Keratinocyte (primary cell): ENCODE measurements around the gene MS4A2. TPM values are rescaled to one million over a fixed set of nuclear protein-coding genes. Genes with fewer than 3 reads are reported as not detected.

ENCODE experiments used
- DNase-seq: peaks from one replicate; pipeline ENCODE4 v3.0.0-alpha.2; 2011; ENCODE audit warnings: low read depth, missing footprints, low spot score
- FAIRE-seq: peaks from 2 replicates; lab custom pipeline; 2011; peaks lifted over from hg19 to GRCh38; lab: Jason Lieb, UNC
- H2AFZ ChIP-seq: 2 replicates; pipeline ENCODE4 v1.6.0; 2012; ENCODE audit warnings: low read length, control low read depth, inconsistent platforms; ENCODE audit not compliant: control insufficient read depth
- H3K27ac ChIP-seq: 2 replicates; pipeline ENCODE4 v1.5.1; 2011; ENCODE audit warnings: low read length; ENCODE audit not compliant: control insufficient read depth, insufficient read depth
- H3K27me3 ChIP-seq: 3 replicates; pipeline ENCODE4 v1.6.0; 2011; ENCODE audit warnings: low read length; ENCODE audit not compliant: control insufficient read depth, insufficient read depth; ENCODE audit errors: extremely low read depth
- H3K36me3 ChIP-seq, 2 experiments: 2 replicates in 1 of 2; 3 replicates in 1 of 2; pipeline ENCODE4 v1.5.1; 2011; ENCODE audit warnings: low read length in 2 of 2, mild to moderate bottlenecking in 1 of 2; ENCODE audit not compliant: control insufficient read depth in 2 of 2, insufficient read depth in 2 of 2; ENCODE audit errors: extremely low read depth in 1 of 2
- H3K4me1 ChIP-seq: 3 replicates; pipeline ENCODE4 v1.5.1; 2011; ENCODE audit warnings: low read length; ENCODE audit not compliant: control insufficient read depth, insufficient read depth; ENCODE audit errors: extremely low read depth
- H3K4me2 ChIP-seq: 3 replicates; pipeline ENCODE4 v1.6.0; 2011; ENCODE audit warnings: low read depth, low read length; ENCODE audit not compliant: control insufficient read depth, insufficient read depth; ENCODE audit errors: extremely low read depth
- H3K4me3 ChIP-seq, 3 experiments: fragments of 200-600 bp in 1 of 3; sonication (generic) in 1 of 3; 2 replicates in 2 of 3; 3 replicates in 1 of 3; pipeline ENCODE4 v1.5.1; 2011 to 2016; ENCODE audit warnings: low read length in 3 of 3, mild to moderate bottlenecking in 3 of 3, control low read depth in 2 of 3, inconsistent platforms in 1 of 3, low read depth in 1 of 3, mixed read lengths in 1 of 3, mixed run types in 1 of 3, moderate library complexity in 1 of 3; ENCODE audit not compliant: control insufficient read depth in 2 of 3, insufficient read depth in 2 of 3; ENCODE audit errors: extremely low read depth in 1 of 3
- H3K79me2 ChIP-seq: 2 replicates; pipeline ENCODE4 v1.6.0; 2012; ENCODE audit warnings: low read length; ENCODE audit not compliant: control insufficient read depth, insufficient read depth
- H3K9ac ChIP-seq: 3 replicates; pipeline ENCODE4 v1.6.0; 2011; ENCODE audit warnings: low read length; ENCODE audit not compliant: control insufficient read depth, insufficient read depth; ENCODE audit errors: extremely low read depth
- H3K9me1 ChIP-seq: 3 replicates; pipeline ENCODE4 v1.6.0; 2011; ENCODE audit warnings: low read length; ENCODE audit not compliant: control insufficient read depth, insufficient read depth; ENCODE audit errors: extremely low read depth
- H3K9me3 ChIP-seq: 2 replicates; pipeline ENCODE4 v1.5.1; 2012; ENCODE audit warnings: low read depth, low read length; ENCODE audit not compliant: control insufficient read depth
- H4K20me1 ChIP-seq: 3 replicates; pipeline ENCODE4 v1.6.0; 2011; ENCODE audit warnings: low read length; ENCODE audit not compliant: control insufficient read depth, insufficient read depth; ENCODE audit errors: extremely low read depth
- CTCF ChIP-seq, 3 experiments: IDR thresholded peaks in 1 of 3; conservative IDR thresholded peaks in 1 of 3; optimal IDR thresholded peaks in 1 of 3; 2 replicates in 2 of 3; 3 replicates in 1 of 3; pipeline versions ENCODE3 to v1.5.1; 2011; ENCODE audit warnings: low read length in 3 of 3, mild to moderate bottlenecking in 3 of 3, moderate library complexity in 2 of 3, control low read depth in 1 of 3, inconsistent platforms in 1 of 3; ENCODE audit not compliant: insufficient read depth in 2 of 3; ENCODE audit errors: extremely low read depth in 1 of 3
- EZH2 ChIP-seq: IDR thresholded peaks from one replicate; pipeline ENCODE4 v1.6.1; 2012; ENCODE audit warnings: inconsistent platforms, mild to moderate bottlenecking, low read length, moderate library complexity
- dilution Hi-C: fragments of 300-500 bp; cut with MboI; formaldehyde crosslinking; loops from one replicate; pipeline ENCODE4 v1.7.0; 2020; ENCODE audit warnings: low sequenced_read_pairs; ENCODE audit not compliant: extremely low pct_ligation_motif_present
- polyA plus RNA-seq, 5 experiments: library from polyadenylated mRNA; depleted of rRNA in 3 of 5; stranded (reverse) in 3 of 5; stranded (forward) in 1 of 5; unstranded in 1 of 5; fragments of >200 nt; gene quantifications; 1 replicate in 1 of 5; 2 replicates in 3 of 5; 3 replicates in 1 of 5; pipeline versions ENCODE4 v1.2.1 to v1.2.3, GENCODE V29; 2011 to 2012; ENCODE audit warnings: missing spikeins in 2 of 5, low read depth in 1 of 5, low replicate concordance in 1 of 5

The MS4A2 gene
- polyA plus RNA-seq, 1 donor (not counting 4 experiments of a cell fraction or from before 2014, with no cell fraction given) = not detected

- Histone ChIP-seq H3K9me3 (no peaks in the 10 kb centered on the region), H4K20me1 (no peaks in the 10 kb centered on the region), H2AFZ (no peak within 1 kb of the TSS), H3K36me3 (no peaks in the 10 kb centered on the region), H3K4me3 (no peak within 1 kb of the TSS), H3K9ac (no peak within 1 kb of the TSS), H3K79me2 (no peaks in the 10 kb centered on the region), H3K27me3 (no peaks in the 10 kb centered on the region), H3K9me1 (no peaks in the 10 kb centered on the region), H3K4me2 (no peak within 1 kb of the TSS), H3K27ac (no peak within 1 kb of the TSS), H3K4me1 (no peaks in the 10 kb centered on the region)
- FAIRE-seq = no peak
- dilution Hi-C loops = no loop called here
- DNase-seq = no peak
- TF ChIP-seq CTCF (optimal IDR thresholded peaks at IDR 0.05 in 1 of 3, IDR thresholded peaks at IDR 0.05 in 1 of 3, conservative IDR thresholded peaks at IDR 0.05 in 1 of 3; ENCODE audit: extremely low read depth in 1 of 3, insufficient read depth in 2 of 3, low read length in 3 of 3) (no peak), EZH2 (no peak)
Measured at GRCh38 chr11:60056349-60056969, 32.0 kb upstream of the MS4A2 start, which contains the start of gene MS4A3. Gene MS4A3, plus strand, starts transcription at chr11:60056665. Its CDS starts 4,496 bp downstream, at chr11:60061161.

GRCh38 chr11:60059052-60059451 is 29.4 kb upstream of the MS4A2 start:
- Histone ChIP-seq H2AFZ (no peak overlapping the region), H3K9me3 (no peaks in the 10 kb centered on the region), H3K9ac (no peak overlapping the region), H3K36me3 (no peaks in the 10 kb centered on the region), H3K4me2 (no peak overlapping the region), H3K27me3 (no peaks in the 10 kb centered on the region), H4K20me1 (no peaks in the 10 kb centered on the region), H3K4me3 (no peak overlapping the region), H3K9me1 (no peaks in the 10 kb centered on the region), H3K4me1 (no peaks in the 10 kb centered on the region), H3K79me2 (no peaks in the 10 kb centered on the region), H3K27ac (no peak overlapping the region)
- TF ChIP-seq CTCF (optimal IDR thresholded peaks at IDR 0.05 in 1 of 3, IDR thresholded peaks at IDR 0.05 in 1 of 3, conservative IDR thresholded peaks at IDR 0.05 in 1 of 3; ENCODE audit: extremely low read depth in 1 of 3, insufficient read depth in 2 of 3, low read length in 3 of 3) (no peak), EZH2 (no peak)
- FAIRE-seq (no peak), DNase-seq (no peak)
- dilution Hi-C loops = no loop called here
